ENCODE measurements around the gene PARN. TPM values are rescaled to one million over a fixed set of nuclear protein-coding genes. Genes with fewer than 3 reads are reported as not detected.

The PARN gene
- total and polyA plus RNA-seq, 9 of the 15 experiments (the other 6 are each of a cell fraction or from before 2014, with no cell fraction given) = 9.6 to 51.3 (median 40.4) TPM

DNA sequence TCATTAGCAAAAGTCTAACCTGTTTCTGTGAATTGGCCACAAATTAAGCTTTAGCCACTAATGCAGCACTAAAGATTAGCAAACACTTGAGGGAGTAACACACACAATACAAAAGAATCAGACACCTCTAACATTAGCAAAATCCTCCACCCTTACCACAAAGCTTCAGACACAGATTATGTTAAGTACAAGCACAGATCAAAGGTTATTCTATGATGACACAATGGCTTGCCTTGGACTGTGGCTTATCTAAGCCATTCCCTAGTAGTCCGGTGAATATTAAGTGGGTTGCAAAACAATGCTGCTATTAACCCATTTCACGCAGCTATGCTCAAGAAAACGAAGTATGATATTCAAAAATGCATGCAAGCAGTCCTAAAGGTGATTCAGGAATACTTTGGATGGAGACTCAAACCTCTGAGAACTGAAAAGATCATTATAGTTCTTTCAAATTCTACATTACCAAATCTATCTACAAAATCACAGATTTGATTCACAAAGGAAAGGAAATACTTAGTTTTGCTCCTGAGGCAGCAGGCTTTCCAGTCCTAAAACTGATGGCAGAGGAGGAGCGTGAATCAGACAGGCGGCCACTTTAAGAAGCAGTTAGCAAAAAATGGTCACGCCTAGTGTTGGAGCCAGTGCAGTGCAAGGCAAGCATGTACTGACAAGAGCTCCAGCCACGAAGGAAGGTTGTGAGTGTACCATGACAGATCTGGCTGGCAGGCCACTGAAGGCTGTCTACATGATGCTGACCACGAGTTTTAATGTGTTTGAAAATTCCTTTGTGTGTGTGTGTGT, 67.2 kb downstream of the PARN start:
- WGBS (ENCODE audit: insufficient coverage, low coverage, missing lambda C conversion rate) = 51% methylated on average over 8 of the region's 8 CpGs
- DNase-seq (ENCODE audit: extremely low read depth in 1 of 4, low spot score in 3 of 4) = peak in 1 of 4 experiments; percentile 14
- H2AFZ ChIP-seq (ENCODE audit: low read depth, low read length) = no peak overlapping the region
- H3K79me2 ChIP-seq (ENCODE audit: control insufficient read depth, insufficient read depth, low read length) = no peaks in the 10 kb centered on the region
- peaks cover 15% of the 10 kb centered on the region; the same call in 2 of the 3 replicates for H3K36me3 ChIP-seq (ENCODE audit: control insufficient read depth, insufficient read depth, low read length)
- ATAC-seq = peak; percentile 70
- no TSS peak for BruUV-seq (replicated peaks)
- intact Hi-C loops (cut with micrococcal nuclease) (no loop called here), in situ Hi-C loops (cut with MboI) (no loop called here)
- ChIA-PET POLR2A (interaction anchor here (1.2 to 1.6 kb wide), 2 partner anchors 9 to 16 kb away, joined by 4 to 6 read pairs; no protein-coding TSS in a partner anchor), CTCF (ENCODE audit: low intra/inter-chr PET ratio) (no interaction called here)
- no peaks in the 10 kb centered on the region for H3K9me1 ChIP-seq (ENCODE audit: control insufficient read depth, insufficient read depth, low read length)
- H3K27ac ChIP-seq (ENCODE audit: extremely low read depth, low read depth, low read length) = no peak overlapping the region
- no peak overlapping the region for H3K4me3 ChIP-seq
- H3K9me3 ChIP-seq (replicated peaks; ENCODE audit: control insufficient read depth, insufficient read depth, low read depth, low read length) = no peaks in the 10 kb centered on the region
- no peak overlapping the region for H3K4me2 ChIP-seq (ENCODE audit: insufficient read depth, low read length)
- peak; percentile 47; the same call in 1 of the 2 replicates for TF ChIP-seq CEBPB (tag; IDR thresholded peaks at IDR 0.05)
- TF ChIP-seq ZNF644 (tag; IDR thresholded peaks at IDR 0.05; ENCODE audit: low read depth) = no peak
- FAIRE-seq = no peak
- no peak overlapping the region for H3K9ac ChIP-seq (ENCODE audit: insufficient read depth in 1 of 2, low read depth in 2 of 2, low read length in 2 of 2)
- H4K20me1 ChIP-seq (replicated peaks; ENCODE audit: control insufficient read depth, insufficient read depth, low read length) = no peaks in the 10 kb centered on the region
- H3K4me1 ChIP-seq (replicated peaks in 1 of 2; ENCODE audit: control insufficient read depth in 2 of 2, insufficient read depth in 2 of 2, low read length in 2 of 2) = no peaks in the 10 kb centered on the region
- H3K27me3 ChIP-seq (ENCODE audit: control insufficient read depth in 2 of 2, insufficient read depth in 2 of 2, low read length in 2 of 2) = no peaks in the 10 kb centered on the region

- POLR2A ChIA-PET = interaction anchor here (0.6 kb wide), 1 partner anchor 34 kb away, joined by 4 read pairs; no protein-coding TSS in a partner anchor
- intact Hi-C loops (cut with micrococcal nuclease) = no loop called here
- TF ChIP-seq, protein P1, sequence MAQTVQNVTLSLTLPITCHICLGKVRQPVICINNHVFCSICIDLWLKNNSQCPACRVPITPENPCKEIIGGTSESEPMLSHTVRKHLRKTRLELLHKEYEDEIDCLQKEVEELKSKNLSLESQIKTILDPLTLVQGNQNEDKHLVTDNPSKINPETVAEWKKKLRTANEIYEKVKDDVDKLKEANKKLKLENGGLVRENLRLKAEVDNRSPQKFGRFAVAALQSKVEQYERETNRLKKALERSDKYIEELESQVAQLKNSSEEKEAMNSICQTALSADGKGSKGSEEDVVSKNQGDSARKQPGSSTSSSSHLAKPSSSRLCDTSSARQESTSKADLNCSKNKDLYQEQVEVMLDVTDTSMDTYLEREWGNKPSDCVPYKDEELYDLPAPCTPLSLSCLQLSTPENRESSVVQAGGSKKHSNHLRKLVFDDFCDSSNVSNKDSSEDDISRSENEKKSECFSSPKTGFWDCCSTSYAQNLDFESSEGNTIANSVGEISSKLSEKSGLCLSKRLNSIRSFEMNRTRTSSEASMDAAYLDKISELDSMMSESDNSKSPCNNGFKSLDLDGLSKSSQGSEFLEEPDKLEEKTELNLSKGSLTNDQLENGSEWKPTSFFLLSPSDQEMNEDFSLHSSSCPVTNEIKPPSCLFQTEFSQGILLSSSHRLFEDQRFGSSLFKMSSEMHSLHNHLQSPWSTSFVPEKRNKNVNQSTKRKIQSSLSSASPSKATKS (CRISPR knock-in tag; IDR thresholded peaks at IDR 0.05) = no peak
- TF ChIP-seq HIVEP1 (CRISPR knock-in tag; IDR thresholded peaks at IDR 0.05) (no peak), ARNT (IDR thresholded peaks at IDR 0.05) (no peak), TRIM28 (IDR thresholded peaks at IDR 0.05) (no peak)
- TF ChIP-seq, protein P2, sequence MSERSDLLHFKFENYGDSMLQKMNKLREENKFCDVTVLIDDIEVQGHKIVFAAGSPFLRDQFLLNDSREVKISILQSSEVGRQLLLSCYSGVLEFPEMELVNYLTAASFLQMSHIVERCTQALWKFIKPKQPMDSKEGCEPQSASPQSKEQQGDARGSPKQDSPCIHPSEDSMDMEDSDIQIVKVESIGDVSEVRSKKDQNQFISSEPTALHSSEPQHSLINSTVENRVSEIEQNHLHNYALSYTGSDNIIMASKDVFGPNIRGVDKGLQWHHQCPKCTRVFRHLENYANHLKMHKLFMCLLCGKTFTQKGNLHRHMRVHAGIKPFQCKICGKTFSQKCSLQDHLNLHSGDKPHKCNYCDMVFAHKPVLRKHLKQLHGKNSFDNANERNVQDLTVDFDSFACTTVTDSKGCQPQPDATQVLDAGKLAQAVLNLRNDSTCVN (CRISPR knock-in tag; IDR thresholded peaks at IDR 0.05) = no peak
- TF ChIP-seq, protein P3, sequence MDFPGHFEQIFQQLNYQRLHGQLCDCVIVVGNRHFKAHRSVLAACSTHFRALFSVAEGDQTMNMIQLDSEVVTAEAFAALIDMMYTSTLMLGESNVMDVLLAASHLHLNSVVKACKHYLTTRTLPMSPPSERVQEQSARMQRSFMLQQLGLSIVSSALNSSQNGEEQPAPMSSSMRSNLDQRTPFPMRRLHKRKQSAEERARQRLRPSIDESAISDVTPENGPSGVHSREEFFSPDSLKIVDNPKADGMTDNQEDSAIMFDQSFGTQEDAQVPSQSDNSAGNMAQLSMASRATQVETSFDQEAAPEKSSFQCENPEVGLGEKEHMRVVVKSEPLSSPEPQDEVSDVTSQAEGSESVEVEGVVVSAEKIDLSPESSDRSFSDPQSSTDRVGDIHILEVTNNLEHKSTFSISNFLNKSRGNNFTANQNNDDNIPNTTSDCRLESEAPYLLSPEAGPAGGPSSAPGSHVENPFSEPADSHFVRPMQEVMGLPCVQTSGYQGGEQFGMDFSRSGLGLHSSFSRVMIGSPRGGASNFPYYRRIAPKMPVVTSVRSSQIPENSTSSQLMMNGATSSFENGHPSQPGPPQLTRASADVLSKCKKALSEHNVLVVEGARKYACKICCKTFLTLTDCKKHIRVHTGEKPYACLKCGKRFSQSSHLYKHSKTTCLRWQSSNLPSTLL (IDR thresholded peaks at IDR 0.05) = no peak
Measured at GRCh38 chr16:14560523-14560922, 69.5 kb downstream of the PARN start.

More at GRCh38 chr16:14560523-14560922, 69.5 kb downstream of the PARN start:
- no peak overlapping the region for H3K9ac ChIP-seq (ENCODE audit: insufficient read depth in 1 of 2, low read depth in 2 of 2, low read length in 2 of 2)
- 94% methylated on average over 7 of the region's 7 CpGs for WGBS (ENCODE audit: insufficient coverage, low coverage, missing lambda C conversion rate)
- no peaks in the 10 kb centered on the region for H3K9me3 ChIP-seq (replicated peaks; ENCODE audit: control insufficient read depth, insufficient read depth, low read depth, low read length)
- H3K4me1 ChIP-seq (replicated peaks in 1 of 2; ENCODE audit: control insufficient read depth in 2 of 2, insufficient read depth in 2 of 2, low read length in 2 of 2) = no peaks in the 10 kb centered on the region
- no TSS peak for BruUV-seq (replicated peaks)
- no peak overlapping the region for H3K4me2 ChIP-seq (ENCODE audit: insufficient read depth, low read length)
- H3K9me1 ChIP-seq (ENCODE audit: control insufficient read depth, insufficient read depth, low read length) = no peaks in the 10 kb centered on the region
- H3K36me3 ChIP-seq (ENCODE audit: control insufficient read depth, insufficient read depth, low read length) = peaks cover 14% of the 10 kb centered on the region; the same call in 2 of the 3 replicates
- ATAC-seq (no peak), FAIRE-seq (no peak), DNase-seq (ENCODE audit: extremely low read depth in 1 of 4, low spot score in 3 of 4) (no peak)
- H3K4me3 ChIP-seq = no peak overlapping the region
- CTCF ChIA-PET (ENCODE audit: low intra/inter-chr PET ratio) = no interaction called here
- H3K27ac ChIP-seq (ENCODE audit: extremely low read depth, low read depth, low read length) = no peak overlapping the region
- no peak overlapping the region for H2AFZ ChIP-seq (ENCODE audit: low read depth, low read length)
- no peaks in the 10 kb centered on the region for H3K79me2 ChIP-seq (ENCODE audit: control insufficient read depth, insufficient read depth, low read length)
- no peaks in the 10 kb centered on the region for H4K20me1 ChIP-seq (replicated peaks; ENCODE audit: control insufficient read depth, insufficient read depth, low read length)
- H3K27me3 ChIP-seq (ENCODE audit: control insufficient read depth in 2 of 2, insufficient read depth in 2 of 2, low read length in 2 of 2) = no peaks in the 10 kb centered on the region
- in situ Hi-C loops (cut with MboI) = no loop called here

Data from K562 (cell line).